ENCODE results near the gene PSMF1. TPM values are rescaled to one million over a fixed set of nuclear protein-coding genes. Genes with fewer than 3 reads are reported as not detected.

Gene PSMF1
- polyA plus RNA-seq, 1 donor from 2014 or later, result 236 TPM

GRCh38 chr20:1178103-1178502, 59.7 kb downstream of the PSMF1 start:
- Histone ChIP-seq H2AFZ (ENCODE audit: low read depth, low read length) (no peak overlapping the region), H4K20me1 (ENCODE audit: insufficient read depth) (no peaks in the 10 kb centered on the region), H3K9me2 (ENCODE audit: insufficient read depth, low read length) (no peaks in the 10 kb centered on the region), H3K79me2 (replicated peaks; ENCODE audit: insufficient read depth, low read length) (no peaks in the 10 kb centered on the region), H3K27ac (ENCODE audit: low read length) (no peak overlapping the region), H3K36me3 (ENCODE audit: insufficient read depth, low read length) (no peaks in the 10 kb centered on the region), H3K4me2 (ENCODE audit: low read length) (no peak overlapping the region), H3K9ac (ENCODE audit: low read length) (no peak overlapping the region), H3K9me3 (ENCODE audit: low read length) (no peaks in the 10 kb centered on the region), H3K27me3 (ENCODE audit: insufficient read depth, low read depth, low read length) (no peaks in the 10 kb centered on the region), H3F3A (ENCODE audit: insufficient read depth, low read length, poor library complexity, severe bottlenecking) (peaks cover 4% of the 10 kb centered on the region), H3K4me3 (ENCODE audit: low read length) (no peak overlapping the region)
- no peak for TF ChIP-seq EP300 (conservative IDR thresholded peaks at IDR 0.05; ENCODE audit: poor library complexity, severe bottlenecking)
- no peak for TF ChIP-seq POLR2AphosphoS5 (IDR thresholded peaks at IDR 0.05)
- TF ChIP-seq RAD21 (conservative IDR thresholded peaks at IDR 0.05), result no peak
- TF ChIP-seq, protein P1, sequence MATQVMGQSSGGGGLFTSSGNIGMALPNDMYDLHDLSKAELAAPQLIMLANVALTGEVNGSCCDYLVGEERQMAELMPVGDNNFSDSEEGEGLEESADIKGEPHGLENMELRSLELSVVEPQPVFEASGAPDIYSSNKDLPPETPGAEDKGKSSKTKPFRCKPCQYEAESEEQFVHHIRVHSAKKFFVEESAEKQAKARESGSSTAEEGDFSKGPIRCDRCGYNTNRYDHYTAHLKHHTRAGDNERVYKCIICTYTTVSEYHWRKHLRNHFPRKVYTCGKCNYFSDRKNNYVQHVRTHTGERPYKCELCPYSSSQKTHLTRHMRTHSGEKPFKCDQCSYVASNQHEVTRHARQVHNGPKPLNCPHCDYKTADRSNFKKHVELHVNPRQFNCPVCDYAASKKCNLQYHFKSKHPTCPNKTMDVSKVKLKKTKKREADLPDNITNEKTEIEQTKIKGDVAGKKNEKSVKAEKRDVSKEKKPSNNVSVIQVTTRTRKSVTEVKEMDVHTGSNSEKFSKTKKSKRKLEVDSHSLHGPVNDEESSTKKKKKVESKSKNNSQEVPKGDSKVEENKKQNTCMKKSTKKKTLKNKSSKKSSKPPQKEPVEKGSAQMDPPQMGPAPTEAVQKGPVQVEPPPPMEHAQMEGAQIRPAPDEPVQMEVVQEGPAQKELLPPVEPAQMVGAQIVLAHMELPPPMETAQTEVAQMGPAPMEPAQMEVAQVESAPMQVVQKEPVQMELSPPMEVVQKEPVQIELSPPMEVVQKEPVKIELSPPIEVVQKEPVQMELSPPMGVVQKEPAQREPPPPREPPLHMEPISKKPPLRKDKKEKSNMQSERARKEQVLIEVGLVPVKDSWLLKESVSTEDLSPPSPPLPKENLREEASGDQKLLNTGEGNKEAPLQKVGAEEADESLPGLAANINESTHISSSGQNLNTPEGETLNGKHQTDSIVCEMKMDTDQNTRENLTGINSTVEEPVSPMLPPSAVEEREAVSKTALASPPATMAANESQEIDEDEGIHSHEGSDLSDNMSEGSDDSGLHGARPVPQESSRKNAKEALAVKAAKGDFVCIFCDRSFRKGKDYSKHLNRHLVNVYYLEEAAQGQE (IDR thresholded peaks at IDR 0.05; ENCODE audit: borderline replicate concordance), result peak; percentile 16
- TF ChIP-seq SMC3 (conservative IDR thresholded peaks at IDR 0.05; ENCODE audit: poor library complexity), result no peak
- no peak for TF ChIP-seq MXI1 (conservative IDR thresholded peaks at IDR 0.05; ENCODE audit: poor library complexity, severe bottlenecking)
- no peak for TF ChIP-seq TAF1 (IDR thresholded peaks at IDR 0.05; ENCODE audit: low read depth)

- Histone ChIP-seq H3K9me2 (ENCODE audit: insufficient read depth, low read length) (no peaks in the 10 kb centered on the region), H3K4me3 (ENCODE audit: low read length) (no peak overlapping the region)
Observed at GRCh38 chr20:1178623-1179022, 60.2 kb downstream of the PSMF1 start.

More at GRCh38 chr20:1178623-1179022, 60.2 kb downstream of the PSMF1 start:
- Histone ChIP-seq H3K36me3 (ENCODE audit: insufficient read depth, low read length) (no peaks in the 10 kb centered on the region), H3F3A (ENCODE audit: insufficient read depth, low read length, poor library complexity, severe bottlenecking) (peaks cover 4% of the 10 kb centered on the region), H3K9ac (ENCODE audit: low read length) (no peak overlapping the region), H4K20me1 (ENCODE audit: insufficient read depth) (no peaks in the 10 kb centered on the region), H3K9me3 (ENCODE audit: low read length) (no peaks in the 10 kb centered on the region), H2AFZ (ENCODE audit: low read depth, low read length) (no peak overlapping the region), H3K79me2 (replicated peaks; ENCODE audit: insufficient read depth, low read length) (no peaks in the 10 kb centered on the region), H3K27ac (ENCODE audit: low read length) (no peak overlapping the region), H3K4me2 (ENCODE audit: low read length) (no peak overlapping the region), H3K27me3 (ENCODE audit: insufficient read depth, low read depth, low read length) (no peaks in the 10 kb centered on the region)
- no peak for TF ChIP-seq SMC3 (conservative IDR thresholded peaks at IDR 0.05; ENCODE audit: poor library complexity)
- TF ChIP-seq, protein P2, sequence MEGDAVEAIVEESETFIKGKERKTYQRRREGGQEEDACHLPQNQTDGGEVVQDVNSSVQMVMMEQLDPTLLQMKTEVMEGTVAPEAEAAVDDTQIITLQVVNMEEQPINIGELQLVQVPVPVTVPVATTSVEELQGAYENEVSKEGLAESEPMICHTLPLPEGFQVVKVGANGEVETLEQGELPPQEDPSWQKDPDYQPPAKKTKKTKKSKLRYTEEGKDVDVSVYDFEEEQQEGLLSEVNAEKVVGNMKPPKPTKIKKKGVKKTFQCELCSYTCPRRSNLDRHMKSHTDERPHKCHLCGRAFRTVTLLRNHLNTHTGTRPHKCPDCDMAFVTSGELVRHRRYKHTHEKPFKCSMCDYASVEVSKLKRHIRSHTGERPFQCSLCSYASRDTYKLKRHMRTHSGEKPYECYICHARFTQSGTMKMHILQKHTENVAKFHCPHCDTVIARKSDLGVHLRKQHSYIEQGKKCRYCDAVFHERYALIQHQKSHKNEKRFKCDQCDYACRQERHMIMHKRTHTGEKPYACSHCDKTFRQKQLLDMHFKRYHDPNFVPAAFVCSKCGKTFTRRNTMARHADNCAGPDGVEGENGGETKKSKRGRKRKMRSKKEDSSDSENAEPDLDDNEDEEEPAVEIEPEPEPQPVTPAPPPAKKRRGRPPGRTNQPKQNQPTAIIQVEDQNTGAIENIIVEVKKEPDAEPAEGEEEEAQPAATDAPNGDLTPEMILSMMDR (IDR thresholded peaks at IDR 0.05; ENCODE audit: poor library complexity, severe bottlenecking), result no peak
- TF ChIP-seq EP300 (conservative IDR thresholded peaks at IDR 0.05; ENCODE audit: poor library complexity, severe bottlenecking), result no peak
- TF ChIP-seq, protein P1 (IDR thresholded peaks at IDR 0.05; ENCODE audit: borderline replicate concordance), result no peak
- TF ChIP-seq POLR2AphosphoS5 (IDR thresholded peaks at IDR 0.05), result no peak
- TF ChIP-seq EZH2 (IDR thresholded peaks at IDR 0.05; ENCODE audit: borderline replicate concordance, insufficient read depth, low read length, poor library complexity, severe bottlenecking), result no peak
- TF ChIP-seq RAD21 (conservative IDR thresholded peaks at IDR 0.05), result no peak
- no peak for TF ChIP-seq TAF1 (IDR thresholded peaks at IDR 0.05; ENCODE audit: low read depth)
- TF ChIP-seq MXI1 (conservative IDR thresholded peaks at IDR 0.05; ENCODE audit: poor library complexity, severe bottlenecking), result no peak
